ENCODE measurements around the gene PLPP3.

The PLPP3 gene

GRCh38 chr1:56564615-56565014 is 14.7 kb downstream of the PLPP3 start:
- Histone ChIP-seq H3K9me3 (ENCODE audit: control insufficient read depth, insufficient read depth, low read depth, low read length) (no peaks in the 10 kb centered on the region), H3K4me3 (ENCODE audit: low read depth, low read length) (no peak overlapping the region), H3K36me3 (ENCODE audit: control insufficient read depth in 2 of 2, insufficient read depth in 1 of 2, low read length in 2 of 2) (no peaks in the 10 kb centered on the region), H3K4me1 (ENCODE audit: control insufficient read depth, insufficient read depth, low read length) (peaks cover 5% of the 10 kb centered on the region), H3K27ac (ENCODE audit: extremely low read depth, low read depth, low read length) (no peak overlapping the region)
- ChIA-PET POLR2A (no interaction called here), CTCF (interaction anchor here (0.5 to 1.0 kb wide), 4 partner anchors 9 to 324 kb away, joined by 3 to 7 read pairs (median 4); no protein-coding TSS in a partner anchor)
- TF ChIP-seq ZFP41 (tag by site-specific recombination; IDR thresholded peaks at IDR 0.05; ENCODE audit: borderline replicate concordance) (no peak), ZNF174 (tag by site-specific recombination; IDR thresholded peaks at IDR 0.05) (no peak), ZNF488 (tag by site-specific recombination; IDR thresholded peaks at IDR 0.05) (no peak), ZNF529 (tag by site-specific recombination; IDR thresholded peaks at IDR 0.05; ENCODE audit: insufficient replicate concordance) (no peak), KLF16 (tag by site-specific recombination; IDR thresholded peaks at IDR 0.05) (no peak), ZNF18 (tag by site-specific recombination; IDR thresholded peaks at IDR 0.05) (no peak), ZNF121 (tag by site-specific recombination; IDR thresholded peaks at IDR 0.05) (no peak), ZNF416 (tag by site-specific recombination; IDR thresholded peaks at IDR 0.05) (no peak), ZNF138 (tag by site-specific recombination; IDR thresholded peaks at IDR 0.05; ENCODE audit: borderline replicate concordance) (no peak), WT1 (tag by site-specific recombination; IDR thresholded peaks at IDR 0.05) (no peak), ZNF140 (tag by site-specific recombination; IDR thresholded peaks at IDR 0.05) (no peak), ZNF639 (tag by site-specific recombination; IDR thresholded peaks at IDR 0.05) (no peak)
- TF ChIP-seq, protein P1, sequence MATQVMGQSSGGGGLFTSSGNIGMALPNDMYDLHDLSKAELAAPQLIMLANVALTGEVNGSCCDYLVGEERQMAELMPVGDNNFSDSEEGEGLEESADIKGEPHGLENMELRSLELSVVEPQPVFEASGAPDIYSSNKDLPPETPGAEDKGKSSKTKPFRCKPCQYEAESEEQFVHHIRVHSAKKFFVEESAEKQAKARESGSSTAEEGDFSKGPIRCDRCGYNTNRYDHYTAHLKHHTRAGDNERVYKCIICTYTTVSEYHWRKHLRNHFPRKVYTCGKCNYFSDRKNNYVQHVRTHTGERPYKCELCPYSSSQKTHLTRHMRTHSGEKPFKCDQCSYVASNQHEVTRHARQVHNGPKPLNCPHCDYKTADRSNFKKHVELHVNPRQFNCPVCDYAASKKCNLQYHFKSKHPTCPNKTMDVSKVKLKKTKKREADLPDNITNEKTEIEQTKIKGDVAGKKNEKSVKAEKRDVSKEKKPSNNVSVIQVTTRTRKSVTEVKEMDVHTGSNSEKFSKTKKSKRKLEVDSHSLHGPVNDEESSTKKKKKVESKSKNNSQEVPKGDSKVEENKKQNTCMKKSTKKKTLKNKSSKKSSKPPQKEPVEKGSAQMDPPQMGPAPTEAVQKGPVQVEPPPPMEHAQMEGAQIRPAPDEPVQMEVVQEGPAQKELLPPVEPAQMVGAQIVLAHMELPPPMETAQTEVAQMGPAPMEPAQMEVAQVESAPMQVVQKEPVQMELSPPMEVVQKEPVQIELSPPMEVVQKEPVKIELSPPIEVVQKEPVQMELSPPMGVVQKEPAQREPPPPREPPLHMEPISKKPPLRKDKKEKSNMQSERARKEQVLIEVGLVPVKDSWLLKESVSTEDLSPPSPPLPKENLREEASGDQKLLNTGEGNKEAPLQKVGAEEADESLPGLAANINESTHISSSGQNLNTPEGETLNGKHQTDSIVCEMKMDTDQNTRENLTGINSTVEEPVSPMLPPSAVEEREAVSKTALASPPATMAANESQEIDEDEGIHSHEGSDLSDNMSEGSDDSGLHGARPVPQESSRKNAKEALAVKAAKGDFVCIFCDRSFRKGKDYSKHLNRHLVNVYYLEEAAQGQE (tag by site-specific recombination; IDR thresholded peaks at IDR 0.05) = no peak

DNA sequence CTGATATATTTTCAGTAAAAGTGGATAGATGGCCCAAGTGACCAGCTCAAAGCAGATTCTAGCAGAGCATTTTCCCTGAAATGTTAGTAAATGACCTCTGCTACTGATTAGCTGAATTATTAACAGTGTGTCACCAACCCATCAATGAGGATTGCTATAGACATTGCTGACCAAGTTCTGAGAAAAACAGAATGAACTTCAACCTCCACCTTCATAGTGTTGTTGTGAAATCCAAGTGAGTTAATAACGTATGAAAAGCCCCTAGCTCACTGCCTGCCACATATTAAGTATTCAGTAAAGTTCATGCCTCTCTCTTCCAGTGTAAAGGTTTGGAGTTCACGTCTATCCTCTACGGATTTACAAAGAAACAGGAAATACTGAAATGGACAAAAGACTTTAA is 15.8 kb downstream of the PLPP3 start:
- H3K36me3 ChIP-seq (ENCODE audit: control insufficient read depth in 2 of 2, insufficient read depth in 1 of 2, low read length in 2 of 2) = no peaks in the 10 kb centered on the region
- H3K4me3 ChIP-seq (ENCODE audit: low read depth, low read length) = no peak overlapping the region
- no peak for TF ChIP-seq IKZF3 (tag by site-specific recombination; IDR thresholded peaks at IDR 0.05)
- no peak for TF ChIP-seq HOXA7 (CRISPR knock-in tag; IDR thresholded peaks at IDR 0.05; ENCODE audit: borderline replicate concordance)
- TF ChIP-seq ZFP37 (tag by site-specific recombination; IDR thresholded peaks at IDR 0.05) = no peak
- no peak for TF ChIP-seq ZBTB20 (tag by site-specific recombination; IDR thresholded peaks at IDR 0.05)
- TF ChIP-seq ZNF221 (tag by site-specific recombination; IDR thresholded peaks at IDR 0.05; ENCODE audit: borderline replicate concordance) = no peak
- TF ChIP-seq OVOL3 (tag by site-specific recombination; IDR thresholded peaks at IDR 0.05) = no peak
- TF ChIP-seq GLI4 (tag by site-specific recombination; IDR thresholded peaks at IDR 0.05) = no peak
- no peak for TF ChIP-seq ZNF433 (tag by site-specific recombination; IDR thresholded peaks at IDR 0.05; ENCODE audit: low read depth)
- TF ChIP-seq ZNF274 (IDR thresholded peaks at IDR 0.05; ENCODE audit: low read length) = no peak
- no peak for TF ChIP-seq ZNF274 (tag by site-specific recombination; IDR thresholded peaks at IDR 0.05; ENCODE audit: borderline replicate concordance)
- TF ChIP-seq ZXDB (tag by site-specific recombination; IDR thresholded peaks at IDR 0.05) = no peak
- no peak for TF ChIP-seq ZNF596 (tag by site-specific recombination; IDR thresholded peaks at IDR 0.05)
- TF ChIP-seq ZNF639 (tag by site-specific recombination; IDR thresholded peaks at IDR 0.05) = no peak
- no peak for TF ChIP-seq ZNF292 (tag by site-specific recombination; IDR thresholded peaks at IDR 0.05; ENCODE audit: borderline replicate concordance, low read depth)
- no peak for TF ChIP-seq ZNF626 (tag by site-specific recombination; IDR thresholded peaks at IDR 0.05)
- no peak for TF ChIP-seq ZNF548 (tag by site-specific recombination; IDR thresholded peaks at IDR 0.05)
- no peak for TF ChIP-seq GFI1B (tag by site-specific recombination; IDR thresholded peaks at IDR 0.05)
- H3K27ac ChIP-seq (ENCODE audit: extremely low read depth, low read depth, low read length) = no peak overlapping the region
- CTCF ChIA-PET = interaction anchor here (0.6 to 1.0 kb wide), 2 partner anchors 13 to 1087 kb away, joined by 3 read pairs; no protein-coding TSS in a partner anchor
- H3K4me1 ChIP-seq (ENCODE audit: control insufficient read depth, insufficient read depth, low read length) = peaks cover 3% of the 10 kb centered on the region; the same call in 1 of the 2 replicates
- no peaks in the 10 kb centered on the region for H3K9me3 ChIP-seq (ENCODE audit: control insufficient read depth, insufficient read depth, low read depth, low read length)
- POLR2A ChIA-PET = no interaction called here

Data from HEK293 (cell line).